NT2/D1 (cell line): Measurements from ENCODE around the gene EOMES.
A peak's percentile ranks its signal among the peaks of the same experiment; 100 is the strongest.

Experiments
- DNase-seq: peaks from one replicate; pipeline ENCODE4 v3.0.0-alpha.2; 2011; ENCODE audit warnings: low read depth, low spot score
- H3K27me3 ChIP-seq: 2 replicates; pipeline ENCODE4 v1.6.0; 2011; ENCODE audit warnings: mild to moderate bottlenecking; ENCODE audit not compliant: insufficient read length, insufficient read depth
- H3K36me3 ChIP-seq: 2 replicates; pipeline ENCODE4 v1.6.1; 2011; ENCODE audit warnings: mild to moderate bottlenecking, low read length, mixed read lengths; ENCODE audit not compliant: insufficient read depth, insufficient read length
- H3K4me1 ChIP-seq: 2 replicates; pipeline ENCODE4 v1.5.1; 2011; ENCODE audit not compliant: insufficient read depth, insufficient read length
- H3K4me3 ChIP-seq: 2 replicates; pipeline ENCODE4 v1.5.1; 2011; ENCODE audit warnings: low read depth; ENCODE audit not compliant: insufficient read length
- H3K9ac ChIP-seq: 2 replicates; pipeline ENCODE4 v1.6.0; 2011; ENCODE audit warnings: low read depth; ENCODE audit not compliant: insufficient read length
- H3K9me3 ChIP-seq: 2 replicates; pipeline ENCODE4 v1.5.1; 2011; ENCODE audit warnings: mild to moderate bottlenecking, low read length; ENCODE audit not compliant: insufficient read depth
- SUZ12 ChIP-seq: IDR thresholded peaks from 2 replicates; pipeline ENCODE4 v1.6.1; 2011; ENCODE audit not compliant: insufficient read length, insufficient read depth; ENCODE audit errors: extremely low read depth
- YY1 ChIP-seq: IDR thresholded peaks from 2 replicates; pipeline ENCODE4 v1.6.1; 2011; ENCODE audit not compliant: insufficient read length, insufficient read depth
- ZNF274 ChIP-seq: IDR thresholded peaks from 2 replicates; pipeline ENCODE4 v1.6.1; 2011; ENCODE audit warnings: mild to moderate bottlenecking, low read depth, low read length

EOMES gene

GRCh38 chr3:27675287-27675686 is 46.8 kb downstream of the EOMES start:
- no peak overlapping the region for H3K9ac ChIP-seq
- no peak for DNase-seq
- no peaks in the 10 kb centered on the region for H3K4me1 ChIP-seq
- H3K4me3 ChIP-seq: no peak overlapping the region
- no peaks in the 10 kb centered on the region for H3K36me3 ChIP-seq
- H3K9me3 ChIP-seq: no peaks in the 10 kb centered on the region
- TF ChIP-seq SUZ12 (no peak), YY1 (no peak), ZNF274 (no peak)
- H3K27me3 ChIP-seq: no peaks in the 10 kb centered on the region

- H3K4me3 ChIP-seq: no peak overlapping the region
Measured at GRCh38 chr3:27673701-27674100, 48.4 kb downstream of the EOMES start.

GRCh38 chr3:27671101-27671500 is 51.0 kb downstream of the EOMES start:
- Histone ChIP-seq H3K9ac (no peak overlapping the region), H3K27me3 (no peaks in the 10 kb centered on the region), H3K4me3 (no peak overlapping the region), H3K4me1 (no peaks in the 10 kb centered on the region), H3K36me3 (no peaks in the 10 kb centered on the region), H3K9me3 (no peaks in the 10 kb centered on the region)
- TF ChIP-seq ZNF274 (no peak), YY1 (no peak), SUZ12 (no peak)
- DNase-seq: no peak

More at GRCh38 chr3:27673701-27674100, 48.4 kb downstream of the EOMES start:
- H3K27me3 ChIP-seq: no peaks in the 10 kb centered on the region
- H3K9ac ChIP-seq: no peak overlapping the region
- H3K9me3 ChIP-seq: no peaks in the 10 kb centered on the region
- no peaks in the 10 kb centered on the region for H3K36me3 ChIP-seq
- TF ChIP-seq SUZ12 (no peak), ZNF274 (no peak), YY1 (no peak)
- H3K4me1 ChIP-seq: no peaks in the 10 kb centered on the region
- no peak for DNase-seq

- H3K4me1 ChIP-seq: no peaks in the 10 kb centered on the region
- no peaks in the 10 kb centered on the region for H3K9me3 ChIP-seq
- no peaks in the 10 kb centered on the region for H3K27me3 ChIP-seq
- no peak for DNase-seq
- H3K36me3 ChIP-seq: no peaks in the 10 kb centered on the region
- no peak overlapping the region for H3K9ac ChIP-seq
- TF ChIP-seq ZNF274 (no peak), YY1 (no peak), SUZ12 (no peak)
- H3K4me3 ChIP-seq: no peak overlapping the region
Measured at GRCh38 chr3:27670619-27671018, 51.5 kb downstream of the EOMES start.

GRCh38 chr3:27669591-27669990 is 52.5 kb downstream of the EOMES start:
- Histone ChIP-seq H3K27me3 (no peaks in the 10 kb centered on the region), H3K9me3 (no peaks in the 10 kb centered on the region), H3K4me1 (no peaks in the 10 kb centered on the region), H3K36me3 (no peaks in the 10 kb centered on the region), H3K4me3 (no peak overlapping the region), H3K9ac (no peak overlapping the region)
- no peak for DNase-seq
- TF ChIP-seq SUZ12 (no peak), ZNF274 (no peak), YY1 (no peak)

- Histone ChIP-seq H3K36me3 (no peaks in the 10 kb centered on the region), H3K4me1 (no peaks in the 10 kb centered on the region), H3K27me3 (no peaks in the 10 kb centered on the region), H3K9me3 (no peaks in the 10 kb centered on the region), H3K9ac (no peak overlapping the region), H3K4me3 (no peak overlapping the region)
- no peak for DNase-seq
- no peak for TF ChIP-seq ZNF274
- TF ChIP-seq YY1: no peak
- TF ChIP-seq SUZ12: no peak
Measured at GRCh38 chr3:27667751-27668150, 54.4 kb downstream of the EOMES start.

- Histone ChIP-seq H3K27me3 (no peaks in the 10 kb centered on the region), H3K9me3 (no peaks in the 10 kb centered on the region), H3K36me3 (no peaks in the 10 kb centered on the region), H3K4me3 (no peak overlapping the region), H3K4me1 (no peaks in the 10 kb centered on the region), H3K9ac (no peak overlapping the region)
- peak; percentile 85 for DNase-seq
- no peak for TF ChIP-seq ZNF274
- no peak for TF ChIP-seq SUZ12
- no peak for TF ChIP-seq YY1
Measured at GRCh38 chr3:27666708-27667107, 55.4 kb downstream of the EOMES start.

DNA sequence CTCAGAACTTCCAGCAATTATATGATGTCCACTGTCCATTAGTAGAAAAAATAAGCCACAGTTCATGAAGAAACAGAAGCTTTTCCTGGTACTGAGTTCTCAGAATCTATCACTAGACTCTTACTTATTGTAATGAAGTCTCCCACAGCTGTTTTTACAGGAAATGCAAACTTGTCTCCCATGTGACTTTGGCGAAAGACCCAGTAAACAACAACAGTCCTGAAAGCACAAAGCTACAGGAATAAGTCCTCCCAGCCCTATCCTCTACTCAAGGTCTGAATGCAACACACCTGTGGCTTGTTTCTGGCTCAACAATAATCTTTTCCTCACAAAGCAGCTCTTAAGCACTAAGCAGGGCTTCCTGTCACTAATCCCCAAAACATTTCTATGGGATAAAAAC is 55.9 kb downstream of the EOMES start:
- H3K4me3 ChIP-seq: no peak overlapping the region
- no peaks in the 10 kb centered on the region for H3K9me3 ChIP-seq
- H3K27me3 ChIP-seq: no peaks in the 10 kb centered on the region
- H3K4me1 ChIP-seq: no peaks in the 10 kb centered on the region
- H3K9ac ChIP-seq: no peak overlapping the region
- peak; percentile 63 for DNase-seq
- no peaks in the 10 kb centered on the region for H3K36me3 ChIP-seq
- no peak for TF ChIP-seq ZNF274
- no peak for TF ChIP-seq YY1
- no peak for TF ChIP-seq SUZ12
